ENCODE results near the gene C1orf141. TPM values are rescaled to one million over a fixed set of nuclear protein-coding genes. Genes with fewer than 3 reads are reported as not detected.

The C1orf141 gene
- total and polyA plus RNA-seq, 2 of the 8 experiments (the other 6 are each of a cell fraction or from before 2014, with no cell fraction given): not detected

- no peak for DNase-seq (ENCODE audit: low read depth in 1 of 2, low spot score in 2 of 2)
- no peak for TF ChIP-seq NRF1 (IDR thresholded peaks at IDR 0.05; ENCODE audit: low read depth, low read length)
- TF ChIP-seq ASH2L (IDR thresholded peaks at IDR 0.05; ENCODE audit: low read length): no peak
- H3K56ac ChIP-seq (replicated peaks; ENCODE audit: insufficient read length, low read depth, low read length): no peak overlapping the region
- no peak overlapping the region for H3K4ac ChIP-seq (replicated peaks; ENCODE audit: insufficient read length, low read depth, low read length)
- no peaks in the 10 kb centered on the region for H3K79me1 ChIP-seq (ENCODE audit: low read depth, low read length)
- H2BK15ac ChIP-seq (ENCODE audit: low read length): no peak overlapping the region
- no peak overlapping the region for H3K23ac ChIP-seq (ENCODE audit: insufficient read length)
- no peak overlapping the region for H2BK20ac ChIP-seq (ENCODE audit: low read length)
- H3K14ac ChIP-seq (ENCODE audit: insufficient read length): no peak overlapping the region
- H2AK5ac ChIP-seq (ENCODE audit: low read depth, low read length): no peak overlapping the region
- H3K27me3 ChIP-seq (replicated peaks in 1 of 4; ENCODE audit: control insufficient read depth in 3 of 4, extremely low read depth in 1 of 4, insufficient read depth in 3 of 4, low read length in 3 of 4): no peaks in the 10 kb centered on the region
- 91% methylated on average over 3 of the region's 3 CpGs; no CpG with 5 or more reads in 1 of the 2 experiments for WGBS, 2 experiments (ENCODE audit: extremely low coverage in 1 of 2, insufficient coverage in 1 of 2, insufficient read length in 1 of 2, insufficient replicate concordance in 2 of 2, low coverage in 1 of 2, low lambda C conversion rate in 2 of 2, missing lambda C conversion rate in 1 of 2)
- no peak overlapping the region for H4K5ac ChIP-seq (ENCODE audit: insufficient read length, low read depth, low read length)
- no peak overlapping the region for H4K8ac ChIP-seq (ENCODE audit: extremely low read depth, insufficient read depth, low read length)
- ChIA-PET CTCF (ENCODE audit: partially characterized antibody) (interaction anchor here (1.1 to 3.6 kb wide), 8 partner anchors 31 to 343 kb away, joined by 3 to 30 read pairs (median 4); no protein-coding TSS in a partner anchor), POLR2A (ENCODE audit: partially characterized antibody) (no interaction called here)
- 0 out of 7 replicates have a peak, but pooled peaks cover 0 to 4% (median 0%) of the 10 kb centered on the region in 4 experiments for H3K4me1 ChIP-seq (replicated peaks in 1 of 4; ENCODE audit: control insufficient read depth in 3 of 4, insufficient read depth in 4 of 4, low read length in 3 of 4)
- no peak overlapping the region for H2BK5ac ChIP-seq (ENCODE audit: low read depth, low read length)
- H2BK120ac ChIP-seq (replicated peaks; ENCODE audit: low read depth, low read length): no peak overlapping the region
- no peak overlapping the region for H2AFZ ChIP-seq (ENCODE audit: low read length)
- no peak overlapping the region for H3K9ac ChIP-seq (replicated peaks in 1 of 4; ENCODE audit: extremely low read depth in 1 of 4, low read depth in 3 of 4, low read length in 3 of 4)
- H4K20me1 ChIP-seq (replicated peaks in 1 of 2; ENCODE audit: control insufficient read depth in 1 of 2, insufficient read depth in 2 of 2, low read length in 2 of 2): no peaks in the 10 kb centered on the region
- no peaks in the 10 kb centered on the region for H3K36me3 ChIP-seq (ENCODE audit: control insufficient read depth in 2 of 4, insufficient read depth in 4 of 4, low read length in 3 of 4)
- H3K27ac ChIP-seq (ENCODE audit: low read depth, low read length): no peak overlapping the region
- H2BK12ac ChIP-seq (ENCODE audit: low read depth, low read length): no peak overlapping the region
- H4K91ac ChIP-seq (replicated peaks; ENCODE audit: insufficient read length, low read length): no peak overlapping the region
- no peak overlapping the region for H3K18ac ChIP-seq (ENCODE audit: extremely low read depth, low read length)
- H3K4me3 ChIP-seq (ENCODE audit: extremely low read depth in 1 of 4, insufficient read depth in 2 of 4, low read depth in 3 of 4, low read length in 4 of 4): no peak overlapping the region
- H3K23me2 ChIP-seq (ENCODE audit: low read depth, low read length): no peaks in the 10 kb centered on the region
- no peaks in the 10 kb centered on the region for H3K79me2 ChIP-seq (ENCODE audit: control insufficient read depth in 1 of 2, insufficient read depth in 2 of 2, low read length in 2 of 2)
- no peak overlapping the region for H3K4me2 ChIP-seq (ENCODE audit: insufficient read depth in 1 of 2, low read depth in 2 of 2, low read length in 2 of 2)
- no peaks in the 10 kb centered on the region for H3K9me3 ChIP-seq (ENCODE audit: insufficient read depth in 2 of 2, low read depth in 1 of 2, low read length in 1 of 2)
- FAIRE-seq: no peak
Measured at GRCh38 chr1:67143966-67144365, 9.2 kb upstream of the C1orf141 start.

Data from H1 (cell line).